ENCODE data around the gene ARID4A. TPM values are rescaled to one million over a fixed set of nuclear protein-coding genes. Genes with fewer than 3 reads are reported as not detected.
"Not testable (repeated sequence)": the region's sequence is repeated elsewhere in the genome, so short reads cannot be mapped to it uniquely, and the experiment has no call there.

The ARID4A gene
- total RNA-seq, 2 donors from 2014 or later, result 10.4 to 38.0 TPM

DNA sequence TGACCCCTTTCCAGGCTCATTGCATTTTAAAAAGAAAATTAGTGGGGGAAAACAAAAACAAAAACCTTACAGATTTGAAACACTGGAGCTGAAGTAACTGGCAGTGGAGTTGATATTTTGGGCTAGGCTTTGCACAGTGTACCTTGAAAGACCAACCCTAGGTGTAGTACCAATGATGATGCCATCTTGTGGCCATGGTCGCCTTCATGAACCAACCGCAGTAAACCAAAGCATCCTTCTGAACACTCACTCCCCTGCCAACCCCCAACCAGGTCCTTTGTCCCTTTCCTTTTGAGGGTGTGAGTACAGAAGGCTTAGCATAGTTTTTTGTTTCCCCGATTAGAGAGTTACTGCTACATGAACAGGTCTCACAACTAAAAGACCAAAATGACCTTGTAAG, 103.2 kb downstream of the ARID4A start:
- ATAC-seq (ENCODE audit: insufficient number of reproducible peaks, low FRiP score, low read depth), result no peak
- DNase-seq (ENCODE audit: low spot score), result no peak

DNA sequence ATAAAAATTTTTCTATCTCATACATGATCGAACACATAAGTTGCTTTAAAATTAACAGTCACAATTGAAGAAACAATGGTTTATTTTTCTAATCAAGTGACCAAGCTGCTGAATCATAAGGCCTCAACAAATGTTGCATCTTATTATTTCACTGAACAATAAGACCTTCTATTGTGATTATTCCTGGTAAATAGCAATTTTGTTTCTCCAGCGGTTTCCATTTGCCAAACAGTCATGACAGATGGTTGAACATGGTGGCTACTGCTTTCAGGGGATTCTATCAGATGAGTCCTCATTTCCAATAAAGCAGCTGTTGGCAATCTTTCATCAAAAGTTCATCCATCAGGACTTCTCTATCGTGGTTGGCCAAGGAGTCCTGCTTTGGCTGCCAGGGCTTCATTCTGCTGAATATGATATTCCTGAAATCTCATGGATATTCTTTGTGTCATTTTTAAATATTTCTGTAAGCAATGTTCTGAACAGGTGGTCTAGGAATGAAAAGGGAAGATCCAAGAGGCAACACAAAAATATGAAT, 110.4 kb downstream of the ARID4A start:
- TF ChIP-seq, protein P1, sequence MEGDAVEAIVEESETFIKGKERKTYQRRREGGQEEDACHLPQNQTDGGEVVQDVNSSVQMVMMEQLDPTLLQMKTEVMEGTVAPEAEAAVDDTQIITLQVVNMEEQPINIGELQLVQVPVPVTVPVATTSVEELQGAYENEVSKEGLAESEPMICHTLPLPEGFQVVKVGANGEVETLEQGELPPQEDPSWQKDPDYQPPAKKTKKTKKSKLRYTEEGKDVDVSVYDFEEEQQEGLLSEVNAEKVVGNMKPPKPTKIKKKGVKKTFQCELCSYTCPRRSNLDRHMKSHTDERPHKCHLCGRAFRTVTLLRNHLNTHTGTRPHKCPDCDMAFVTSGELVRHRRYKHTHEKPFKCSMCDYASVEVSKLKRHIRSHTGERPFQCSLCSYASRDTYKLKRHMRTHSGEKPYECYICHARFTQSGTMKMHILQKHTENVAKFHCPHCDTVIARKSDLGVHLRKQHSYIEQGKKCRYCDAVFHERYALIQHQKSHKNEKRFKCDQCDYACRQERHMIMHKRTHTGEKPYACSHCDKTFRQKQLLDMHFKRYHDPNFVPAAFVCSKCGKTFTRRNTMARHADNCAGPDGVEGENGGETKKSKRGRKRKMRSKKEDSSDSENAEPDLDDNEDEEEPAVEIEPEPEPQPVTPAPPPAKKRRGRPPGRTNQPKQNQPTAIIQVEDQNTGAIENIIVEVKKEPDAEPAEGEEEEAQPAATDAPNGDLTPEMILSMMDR (IDR thresholded peaks at IDR 0.05), result no peak
- H3K4me1 ChIP-seq (ENCODE audit: control insufficient read depth in 1 of 2, low read depth in 2 of 2), result no peaks in the 10 kb centered on the region
- ATAC-seq (ENCODE audit: insufficient number of reproducible peaks, low FRiP score, low read depth) (no peak), DNase-seq (ENCODE audit: low spot score) (no peak)
- no peaks in the 10 kb centered on the region for H3K27me3 ChIP-seq (replicated peaks; ENCODE audit: insufficient read depth)
- H3K9me3 ChIP-seq, result no peaks in the 10 kb centered on the region
- H3K36me3 ChIP-seq, result peaks cover 23% of the 10 kb centered on the region
- H3K27ac ChIP-seq, result no peak overlapping the region
- H3K4me3 ChIP-seq, result no peak overlapping the region

More for the DNA sequence above, 103.2 kb downstream of the ARID4A start:
- Histone ChIP-seq H3K9me3 (no peaks in the 10 kb centered on the region), H3K4me3 (no peak overlapping the region), H3K4me1 (ENCODE audit: control insufficient read depth in 1 of 2, low read depth in 2 of 2) (no peaks in the 10 kb centered on the region), H3K36me3 (no peaks in the 10 kb centered on the region), H3K27ac (no peak overlapping the region), H3K27me3 (replicated peaks; ENCODE audit: insufficient read depth) (no peaks in the 10 kb centered on the region)
- TF ChIP-seq, protein P1 (IDR thresholded peaks at IDR 0.05), result no peak

DNA sequence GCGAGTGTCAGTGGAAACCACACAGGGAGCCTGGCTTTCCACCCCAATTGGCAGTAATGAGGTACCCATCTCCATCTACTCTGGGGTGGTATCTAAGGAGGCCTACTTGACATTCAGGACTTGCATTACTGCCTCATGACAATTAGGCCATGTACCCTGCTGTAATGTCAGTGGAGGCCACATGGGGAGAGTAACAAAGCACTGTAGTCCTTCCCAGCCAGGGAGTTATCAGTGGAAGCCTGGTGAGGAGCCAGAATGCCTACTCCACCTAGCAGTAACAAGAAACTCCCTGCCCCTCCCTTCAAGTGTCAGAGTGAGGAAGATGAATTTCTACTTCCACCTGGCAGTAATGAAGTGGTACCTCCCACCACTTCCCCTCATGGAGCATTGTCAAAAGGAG, 116.5 kb downstream of the ARID4A start:
- Histone ChIP-seq H3K4me3 (no peak overlapping the region), H3K27ac (no peak overlapping the region), H3K27me3 (replicated peaks; ENCODE audit: insufficient read depth) (no peaks in the 10 kb centered on the region), H3K9me3 (no peaks in the 10 kb centered on the region), H3K36me3 (peaks cover 26% of the 10 kb centered on the region), H3K4me1 (ENCODE audit: control insufficient read depth in 1 of 2, low read depth in 2 of 2) (no peaks in the 10 kb centered on the region)
- no peak for DNase-seq (ENCODE audit: low spot score)
- TF ChIP-seq, protein P1 (IDR thresholded peaks at IDR 0.05), result no peak
- no peak for ATAC-seq (ENCODE audit: insufficient number of reproducible peaks, low FRiP score, low read depth)

DNA sequence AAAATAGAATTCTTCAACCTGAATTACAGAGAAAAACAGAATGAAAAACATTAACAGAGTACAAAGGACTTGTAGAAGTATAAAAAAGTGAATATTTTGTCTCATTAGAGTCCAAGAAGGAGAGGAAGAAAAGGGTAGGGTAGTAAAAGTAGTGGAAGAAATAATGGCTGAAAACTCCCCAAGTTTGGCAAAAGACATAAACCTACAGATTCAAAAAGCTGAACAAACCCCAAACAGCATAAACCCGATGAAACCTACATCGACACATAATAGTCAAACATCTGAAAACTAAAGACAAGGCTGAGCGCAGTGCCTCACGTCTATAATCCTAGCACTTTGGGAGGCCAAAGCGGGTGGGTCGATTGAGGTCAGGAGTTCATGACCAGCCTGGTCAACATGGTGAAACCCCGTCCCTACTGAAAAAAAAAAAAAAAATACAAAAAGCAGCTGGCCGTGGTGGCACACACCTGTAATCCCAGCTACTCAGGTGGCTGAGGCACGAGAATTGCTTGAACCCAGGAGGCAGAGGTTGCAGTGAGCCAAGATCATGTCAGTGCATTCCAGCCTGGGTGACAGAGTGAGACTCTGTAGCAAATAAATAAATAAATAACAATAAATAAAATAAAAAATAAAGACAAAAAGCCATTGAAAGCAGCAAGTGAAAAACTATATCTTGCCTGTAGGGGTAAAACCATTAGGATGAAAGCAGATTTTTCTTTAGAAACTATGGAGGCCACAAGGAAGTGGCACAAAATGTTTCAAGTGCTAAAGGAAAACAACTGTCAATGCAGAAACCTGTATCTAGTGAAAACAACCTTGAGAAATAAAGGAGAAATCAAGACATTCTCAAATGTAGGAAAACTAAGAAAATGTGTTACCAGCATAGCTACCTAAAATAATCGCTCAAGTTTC, 117.5 kb downstream of the ARID4A start:
- Histone ChIP-seq H3K4me1 (ENCODE audit: control insufficient read depth in 1 of 2, low read depth in 2 of 2) (no peaks in the 10 kb centered on the region), H3K4me3 (no peak overlapping the region), H3K36me3 (peaks cover 21% of the 10 kb centered on the region), H3K27ac (no peak overlapping the region), H3K9me3 (no peaks in the 10 kb centered on the region), H3K27me3 (replicated peaks; ENCODE audit: insufficient read depth) (no peaks in the 10 kb centered on the region)
- DNase-seq (ENCODE audit: low spot score) (no peak), ATAC-seq (ENCODE audit: insufficient number of reproducible peaks, low FRiP score, low read depth) (no peak)
- TF ChIP-seq, protein P1 (IDR thresholded peaks at IDR 0.05), result no peak

DNA sequence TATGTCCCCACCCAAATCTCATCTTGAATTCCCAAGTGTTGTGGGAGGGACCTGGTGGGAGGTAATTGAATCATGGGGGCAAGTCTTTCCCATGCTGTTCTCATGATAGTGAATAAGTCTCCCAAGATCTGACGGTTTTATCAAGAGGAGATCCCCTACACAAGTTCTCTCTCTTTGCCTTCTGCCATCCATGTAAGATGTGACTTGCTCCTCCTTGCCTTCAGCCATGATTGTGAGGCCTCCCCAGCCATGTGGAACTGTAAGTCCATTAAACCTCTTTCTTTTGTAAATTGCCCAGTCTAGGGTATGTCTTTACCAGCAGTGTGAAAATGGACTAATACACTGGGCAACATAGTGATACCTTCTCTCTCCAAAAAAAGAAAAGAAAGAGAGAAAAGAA, 118.6 kb downstream of the ARID4A start:
- H3K4me3 ChIP-seq; DNase-seq (ENCODE audit: low spot score); ATAC-seq (ENCODE audit: insufficient number of reproducible peaks, low FRiP score, low read depth); H3K4me1 ChIP-seq (ENCODE audit: control insufficient read depth in 1 of 2, low read depth in 2 of 2); H3K27ac ChIP-seq; H3K27me3 ChIP-seq (replicated peaks; ENCODE audit: insufficient read depth); H3K9me3 ChIP-seq: not testable (repeated sequence)
- H3K36me3 ChIP-seq, result peaks cover 15% of the 10 kb centered on the region

Other genes with a start within 250 kb of the ARID4A start
- 10 to 100 TPM; 10.0 to 10.8 TPM for gene ARMH4, start 146.3 kb upstream of the ARID4A start, total RNA-seq
- 10 to 100 TPM; 78.5 to 79.7 TPM for gene ACTR10, start 98.4 kb upstream of the ARID4A start, total RNA-seq
- gene PSMA3, start 53.7 kb upstream of the ARID4A start, total RNA-seq, result 10 to 100 TPM; 91.5 to 93.0 TPM
- gene TOMM20L, start 97.4 kb downstream of the ARID4A start, total RNA-seq, result not detected
- gene TIMM9, start 129.0 kb downstream of the ARID4A start, total RNA-seq, result 10 to 100 TPM; 43.9 to 87.1 TPM
- gene KIAA0586, start 129.2 kb downstream of the ARID4A start, total RNA-seq, result 10 to 100 TPM; 18.0 to 45.7 TPM

Measured in thoracic aorta (tissue), 2 donors.